ENCODE measurements around the gene MAGEA6. TPM values are rescaled to one million over a fixed set of nuclear protein-coding genes. Genes with fewer than 3 reads are reported as not detected.

MAGEA6 gene
- total and polyA plus RNA-seq, 2 experiments from 2014 or later, result not detected

GRCh38 chrX:152733261-152733975 lies 36.1 kb downstream of the MAGEA6 start, which contains the start of the genes CSAG1 and MAGEA12:
Gene CSAG1 (minus strand): TSS chrX:152733721. CDS start chrX:152732460, 1,261 bp downstream.
Gene MAGEA12 (plus strand): TSS chrX:152733757. CDS start chrX:152736162, 2,405 bp downstream.
- no peak for DNase-seq (ENCODE audit: low read depth in 1 of 2, low spot score in 1 of 2)
- no peaks in the 10 kb centered on the region for H3K36me3 ChIP-seq

GRCh38 chrX:152725409-152725808 lies 44.1 kb downstream of the MAGEA6 start:
- H3K4me1 ChIP-seq (ENCODE audit: low read depth), result no peaks in the 10 kb centered on the region
- DNase-seq (ENCODE audit: low read depth in 1 of 2, low spot score in 1 of 2), result no peak
- no peaks in the 10 kb centered on the region for H3K27me3 ChIP-seq
- no peak for TF ChIP-seq CTCF (IDR thresholded peaks at IDR 0.05; ENCODE audit: low read depth, low read length)
- no peak overlapping the region for H3K27ac ChIP-seq
- H3K4me3 ChIP-seq, result no peak overlapping the region
- no peaks in the 10 kb centered on the region for H3K9me3 ChIP-seq (ENCODE audit: low read depth)
- H3K36me3 ChIP-seq, result no peaks in the 10 kb centered on the region

More at GRCh38 chrX:152733261-152733975, 36.1 kb downstream of the MAGEA6 start, which contains the start of the genes CSAG1 and MAGEA12:
- Histone ChIP-seq H3K4me3 (no peak within 1 kb of the TSS), H3K9me3 (ENCODE audit: low read depth) (no peaks in the 10 kb centered on the region), H3K27ac (no peak within 1 kb of the TSS), H3K4me1 (ENCODE audit: low read depth) (no peaks in the 10 kb centered on the region), H3K27me3 (no peaks in the 10 kb centered on the region)
- no peak for TF ChIP-seq CTCF (IDR thresholded peaks at IDR 0.05; ENCODE audit: low read depth, low read length)

Other genes starting within 250 kb of the MAGEA6 start
- gene GABRQ, start 131.8 kb downstream of the MAGEA6 start, total RNA-seq, result 0.03 TPM in 1 of 2 replicates, not detected in the other
- not detected in 2 replicates for gene GABRQ, start 131.8 kb downstream of the MAGEA6 start, polyA plus RNA-seq
- gene MAGEA3, start 70.9 kb downstream of the MAGEA6 start, total RNA-seq, result not detected in 2 replicates
- not detected in 2 replicates for gene MAGEA3, start 70.9 kb downstream of the MAGEA6 start, polyA plus RNA-seq
- gene CSAG2, start 60.4 kb downstream of the MAGEA6 start, total RNA-seq, result not detected in 2 replicates
- gene CSAG2, start 60.4 kb downstream of the MAGEA6 start, polyA plus RNA-seq, result not detected in 2 replicates
- not detected in 2 replicates for gene MAGEA2B, start 55.1 kb downstream of the MAGEA6 start, total RNA-seq
- 0.29 TPM in 1 of 2 replicates, not detected in the other for gene MAGEA2B, start 55.1 kb downstream of the MAGEA6 start, polyA plus RNA-seq
- not detected in 2 replicates for gene CSAG1, start 36.0 kb downstream of the MAGEA6 start, total RNA-seq
- not detected in 2 replicates for gene CSAG1, start 36.0 kb downstream of the MAGEA6 start, polyA plus RNA-seq
- gene MAGEA12, start 35.9 kb downstream of the MAGEA6 start, total RNA-seq, result not detected in 2 replicates
- not detected in 2 replicates for gene MAGEA12, start 35.9 kb downstream of the MAGEA6 start, polyA plus RNA-seq
- gene MAGEA2, start 15.8 kb downstream of the MAGEA6 start, total RNA-seq, result 0.14 TPM in 1 of 2 replicates, not detected in the other
- 0.82 TPM in 1 of 2 replicates, not detected in the other for gene MAGEA2, start 15.8 kb downstream of the MAGEA6 start, polyA plus RNA-seq
- not detected in 2 replicates for gene CSAG3, start 10.5 kb downstream of the MAGEA6 start, total RNA-seq
- gene CSAG3, start 10.5 kb downstream of the MAGEA6 start, polyA plus RNA-seq, result not detected in 2 replicates
- 53.8 and 62.5 TPM in 2 replicates for gene CETN2, start 61.1 kb upstream of the MAGEA6 start, total RNA-seq
- 81.8 and 88.6 TPM in 2 replicates for gene CETN2, start 61.1 kb upstream of the MAGEA6 start, polyA plus RNA-seq
- 14.6 and 33.7 TPM in 2 replicates for gene NSDHL, start 61.4 kb upstream of the MAGEA6 start, total RNA-seq
- gene NSDHL, start 61.4 kb upstream of the MAGEA6 start, polyA plus RNA-seq, result 40.6 and 69.6 TPM in 2 replicates
- gene ZNF185, start 128.4 kb upstream of the MAGEA6 start, total RNA-seq, result 10.3 and 11.7 TPM in 2 replicates
- gene ZNF185, start 128.4 kb upstream of the MAGEA6 start, polyA plus RNA-seq, result 9.2 and 10.8 TPM in 2 replicates
- not detected in 2 replicates for gene PNMA5, start 224.4 kb upstream of the MAGEA6 start, total RNA-seq
- not detected in 2 replicates for gene PNMA5, start 224.4 kb upstream of the MAGEA6 start, polyA plus RNA-seq